T1000 (cell line): ENCODE measurements around the gene IPPK.
"Not testable (repeated sequence)": the region's sequence is repeated elsewhere in the genome, so short reads cannot be mapped to it uniquely, and the experiment has no call there.

Source experiments
- DNase-seq: peaks from one replicate; lab custom pipeline; 2025; ENCODE audit warnings: mixed read lengths; lab: John Stamatoyannopoulos, UW

IPPK gene

GRCh38 chr9:92595075-92595474, 74.9 kb downstream of the IPPK start:
- DNase-seq, result not testable (repeated sequence)

DNA sequence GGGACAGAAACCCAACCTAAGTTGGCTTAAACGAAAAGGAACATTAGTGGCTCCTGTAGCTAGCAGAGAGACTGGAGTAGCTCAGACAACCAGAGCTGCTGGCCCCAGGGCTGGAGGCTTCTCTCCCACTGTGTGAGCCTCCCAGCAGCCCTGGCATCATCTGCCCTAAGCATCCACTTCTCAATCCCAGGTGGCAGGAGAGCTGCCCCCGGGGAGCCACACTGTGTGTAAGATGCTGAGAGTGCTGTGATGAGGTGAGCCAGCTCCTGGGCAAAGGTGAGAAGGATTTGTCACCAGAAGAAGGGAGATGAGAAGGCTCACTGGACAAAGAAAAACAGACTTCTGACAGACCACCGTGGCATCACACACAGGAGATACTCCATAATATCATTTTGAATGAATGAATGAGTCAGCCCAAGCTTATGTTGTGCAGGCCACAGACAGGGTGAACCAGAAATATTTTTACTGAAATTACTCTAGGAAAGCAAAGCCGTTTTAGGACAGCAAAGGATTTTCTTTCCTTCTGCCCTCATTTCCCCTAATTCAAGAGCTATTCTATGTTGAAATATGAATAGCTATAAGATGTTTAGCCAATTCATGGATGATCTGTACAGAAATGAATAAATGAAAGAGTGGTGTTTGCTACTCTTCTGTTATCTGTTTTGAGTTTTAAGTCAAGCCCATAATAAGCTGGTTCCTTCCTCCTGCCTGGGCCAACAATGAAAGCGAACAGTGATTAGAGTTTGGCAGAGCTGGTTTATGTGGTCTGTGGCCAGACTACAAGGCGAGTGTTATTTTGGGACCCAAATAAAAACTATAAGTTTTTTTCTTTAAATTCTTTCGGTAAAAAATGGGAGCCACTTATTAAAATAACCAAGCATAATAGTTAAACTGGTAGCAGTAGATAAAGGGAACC, 76.7 kb downstream of the IPPK start:
- no peak for DNase-seq

DNA sequence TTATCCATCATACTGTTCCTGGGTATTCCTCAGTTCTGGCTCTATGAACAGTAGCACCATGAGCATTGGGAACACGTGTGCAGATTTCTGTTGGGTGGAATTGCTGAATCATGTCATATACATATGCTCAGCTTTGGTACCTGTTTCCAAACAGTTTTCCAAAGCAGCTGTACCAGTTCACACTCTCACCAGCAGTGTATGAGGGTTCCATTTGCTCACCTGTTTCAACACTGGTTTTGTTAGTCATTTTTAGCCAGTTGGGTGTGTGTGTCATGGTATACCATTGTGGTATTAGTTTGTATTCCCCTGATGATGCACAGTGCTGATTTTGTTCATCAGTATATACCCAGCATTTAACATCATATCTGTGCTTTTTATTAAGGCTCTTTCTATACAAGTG, 77.4 kb downstream of the IPPK start:
- DNase-seq, result no peak

DNA sequence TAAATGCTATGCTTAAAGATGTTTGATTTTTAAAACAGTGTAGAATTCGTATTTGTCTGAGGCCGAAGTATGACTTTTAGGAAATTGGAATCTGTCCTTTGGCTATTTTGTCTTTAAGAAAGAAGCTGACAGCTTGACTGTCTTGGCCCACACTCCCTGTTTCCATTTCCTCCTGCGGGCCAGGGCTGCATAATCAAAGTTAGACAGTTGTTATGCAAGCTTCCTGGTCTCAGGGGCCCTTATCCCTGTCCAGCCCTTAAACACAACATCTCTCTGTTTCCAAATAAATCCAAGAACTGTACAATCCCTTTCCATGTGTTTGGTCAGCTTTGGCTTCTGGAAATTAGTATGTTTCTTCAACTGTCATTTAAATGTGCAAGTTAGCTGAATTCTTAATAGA, 79.6 kb downstream of the IPPK start:
- DNase-seq, result no peak

GRCh38 chr9:92589923-92590322, 80.0 kb downstream of the IPPK start:
- DNase-seq, result no peak

- no peak for DNase-seq
These were observed 93.8 kb downstream of the IPPK start for GRCh38 chr9:92576175-92576574.

GRCh38 chr9:92573612-92574011, 96.3 kb downstream of the IPPK start:
- not testable (repeated sequence) for DNase-seq

GRCh38 chr9:92571871-92572270, 98.1 kb downstream of the IPPK start:
- not testable (repeated sequence) for DNase-seq

GRCh38 chr9:92564982-92565381, 104.9 kb downstream of the IPPK start:
- DNase-seq, result no peak

GRCh38 chr9:92564504-92564903, 105.4 kb downstream of the IPPK start:
- no peak for DNase-seq
